ENCODE measurements around the gene NEU4.
A peak's percentile ranks its signal among the peaks of the same experiment; 100 is the strongest.

Gene NEU4

GRCh38 chr2:241862093-241862492 is 53.1 kb downstream of the NEU4 start:
- no peak for DNase-seq

GRCh38 chr2:241862775-241863535 is 54.0 kb downstream of the NEU4 start:
- DNase-seq, result no peak

GRCh38 chr2:241863536-241863954 is 54.6 kb downstream of the NEU4 start:
- DNase-seq, result no peak

DNA sequence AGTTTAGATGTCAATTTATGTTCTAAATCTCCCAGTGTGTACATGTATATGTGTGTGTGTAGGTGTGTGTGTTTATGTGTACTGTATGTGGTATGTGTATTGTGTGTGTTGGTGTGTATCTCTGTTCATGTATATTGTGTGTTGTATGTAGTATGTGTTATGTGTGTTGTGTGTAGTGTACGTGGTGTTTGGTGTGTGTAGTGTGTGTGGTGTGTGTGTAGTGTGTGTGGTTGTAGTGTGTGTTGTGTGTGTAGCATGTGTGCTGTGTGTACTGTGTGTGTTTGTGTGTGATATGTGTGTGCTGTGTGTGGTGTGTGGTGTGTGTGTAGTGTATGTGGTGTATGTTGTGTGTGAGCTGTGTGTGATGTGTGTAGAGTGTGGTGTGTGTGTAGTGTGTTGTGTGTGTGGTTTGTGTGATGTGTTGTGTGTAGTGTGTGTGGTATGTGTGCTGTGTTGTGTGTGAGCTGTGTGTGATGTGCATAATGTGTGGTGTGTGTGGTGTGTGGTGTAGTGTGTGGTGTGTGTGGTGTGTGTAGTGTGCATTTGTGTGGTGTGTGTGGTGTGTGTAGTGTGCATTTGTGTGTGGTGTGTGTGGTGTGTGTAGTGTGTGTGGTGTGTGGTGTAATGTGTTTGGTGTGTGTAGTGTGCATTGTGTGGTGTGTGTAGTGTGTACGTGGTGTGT is 55.3 kb downstream of the NEU4 start:
- no peak for DNase-seq

GRCh38 chr2:241864850-241865213 is 55.8 kb downstream of the NEU4 start:
- no peak for DNase-seq

- DNase-seq, result no peak
These were observed 56.5 kb downstream of the NEU4 start for GRCh38 chr2:241865416-241865956.

DNA sequence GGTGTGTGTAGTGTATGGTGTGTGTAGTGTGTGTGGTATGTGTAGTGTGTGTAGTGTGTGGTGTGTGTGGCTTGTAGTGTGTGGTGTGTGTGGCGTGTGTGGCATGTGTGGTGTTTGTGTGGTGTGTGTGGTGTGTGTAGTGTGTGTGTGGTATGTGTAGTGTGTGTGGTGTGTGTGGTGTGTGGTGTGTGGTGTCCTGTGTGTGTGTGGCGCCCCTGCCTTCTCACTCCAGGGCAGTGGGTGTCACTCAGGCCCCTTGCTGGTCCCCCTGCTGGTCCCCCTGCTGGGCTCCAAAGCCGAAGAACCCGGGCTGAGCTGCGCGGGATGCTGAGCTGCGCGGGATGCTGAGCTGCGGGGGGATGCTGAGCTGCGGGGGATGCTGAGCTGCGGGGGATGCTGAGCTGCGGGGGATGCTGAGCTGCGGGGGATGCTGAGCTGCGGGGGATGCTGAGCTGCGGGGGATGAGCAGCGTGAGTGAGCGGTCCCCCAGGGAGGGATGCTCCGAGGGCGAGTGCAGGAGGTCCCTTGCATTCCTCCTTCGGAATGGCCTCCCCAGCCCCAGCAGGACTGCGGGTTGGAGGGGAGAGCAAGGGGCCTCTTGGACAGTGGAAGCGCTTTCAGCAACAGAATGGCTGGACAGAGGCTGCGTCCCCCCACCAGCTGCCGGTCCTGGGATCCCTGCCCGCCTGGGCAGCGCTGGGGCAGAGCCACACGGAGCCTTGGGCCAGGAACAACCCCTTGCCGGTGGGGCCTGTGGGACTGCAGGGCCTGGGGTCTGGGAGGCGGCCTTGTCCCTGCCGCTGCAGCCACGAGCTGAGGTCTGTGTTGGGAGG is 57.2 kb downstream of the NEU4 start:
- peak in 3 of 56 donors; percentile 28 to 31 (median 28) for DNase-seq
